GM15510 (cell line): Measurements from ENCODE around the gene DOCK3.

Experiments used
- POLR2A ChIP-seq: IDR thresholded peaks from 3 replicates; pipeline ENCODE4 v1.6.1; 2011; ENCODE audit warnings: borderline replicate concordance; ENCODE audit not compliant: insufficient read length; ENCODE audit errors: extremely low read depth

The DOCK3 gene

GRCh38 chr3:51245867-51246266 lies 571.1 kb downstream of the DOCK3 start:
- TF ChIP-seq POLR2A = no peak

- TF ChIP-seq POLR2A = no peak
Measured at GRCh38 chr3:51257870-51258269, 583.1 kb downstream of the DOCK3 start.

- TF ChIP-seq POLR2A = no peak
Measured at GRCh38 chr3:51268132-51268531, 593.4 kb downstream of the DOCK3 start.

- no peak for TF ChIP-seq POLR2A
Measured at GRCh38 chr3:51269466-51269865, 594.7 kb downstream of the DOCK3 start.

GRCh38 chr3:51270559-51270958 lies 595.8 kb downstream of the DOCK3 start:
- TF ChIP-seq POLR2A = no peak

GRCh38 chr3:51271172-51271571 lies 596.4 kb downstream of the DOCK3 start:
- TF ChIP-seq POLR2A = no peak

- TF ChIP-seq POLR2A = no peak
Measured at GRCh38 chr3:51274052-51274451, 599.3 kb downstream of the DOCK3 start.

- no peak for TF ChIP-seq POLR2A
Measured at GRCh38 chr3:51275111-51275805, 600.5 kb downstream of the DOCK3 start.

- no peak for TF ChIP-seq POLR2A
Measured at GRCh38 chr3:51276046-51276445, 601.3 kb downstream of the DOCK3 start.

- no peak for TF ChIP-seq POLR2A
Measured at GRCh38 chr3:51279448-51279847, 604.7 kb downstream of the DOCK3 start.

GRCh38 chr3:51280176-51280575 lies 605.4 kb downstream of the DOCK3 start:
- no peak for TF ChIP-seq POLR2A

- no peak for TF ChIP-seq POLR2A
Measured at GRCh38 chr3:51282931-51283330, 608.2 kb downstream of the DOCK3 start.

- TF ChIP-seq POLR2A = no peak
Measured at GRCh38 chr3:51283421-51283820, 608.7 kb downstream of the DOCK3 start.

GRCh38 chr3:51295625-51296024 lies 620.9 kb downstream of the DOCK3 start:
- TF ChIP-seq POLR2A = no peak

- TF ChIP-seq POLR2A = no peak
Measured at GRCh38 chr3:51297333-51297732, 622.6 kb downstream of the DOCK3 start.

GRCh38 chr3:51304230-51304629 lies 629.5 kb downstream of the DOCK3 start:
- TF ChIP-seq POLR2A = no peak

- no peak for TF ChIP-seq POLR2A
Measured at GRCh38 chr3:51306093-51306492, 631.4 kb downstream of the DOCK3 start.
